Measurements from ENCODE around the gene FGF14. TPM values are rescaled to one million over a fixed set of nuclear protein-coding genes. Genes with fewer than 3 reads are reported as not detected.

The FGF14 gene
- total RNA-seq, 1 donor from 2014 or later: not detected

DNA sequence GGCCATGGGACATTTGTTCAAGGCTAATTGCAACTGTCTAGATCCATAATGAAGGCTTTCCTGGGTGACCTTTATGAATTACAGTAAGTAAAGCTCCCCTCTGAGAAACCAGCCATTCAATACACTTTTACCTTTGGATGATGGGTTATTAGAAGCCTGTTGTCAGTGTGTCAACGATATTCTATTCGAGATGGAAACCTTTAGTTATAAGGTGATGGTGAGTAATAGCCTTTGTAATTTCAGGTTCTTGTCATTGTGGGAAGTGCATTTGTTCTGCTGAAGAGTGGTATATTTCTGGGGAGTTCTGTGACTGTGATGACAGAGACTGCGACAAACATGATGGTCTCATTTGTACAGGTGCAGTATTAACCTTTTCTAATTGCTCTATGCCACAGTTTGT, 687.7 kb downstream of the FGF14 start:
- Histone ChIP-seq H3K27me3 (ENCODE audit: control insufficient read depth, insufficient read depth, low read length) (no peaks in the 10 kb centered on the region), H3K36me3 (ENCODE audit: control insufficient read depth, insufficient read depth, low read length) (no peaks in the 10 kb centered on the region), H3K4me3 (ENCODE audit: low read depth, low read length) (no peak overlapping the region)
- no peak for DNase-seq (ENCODE audit: low read depth)
- TF ChIP-seq, protein P1, sequence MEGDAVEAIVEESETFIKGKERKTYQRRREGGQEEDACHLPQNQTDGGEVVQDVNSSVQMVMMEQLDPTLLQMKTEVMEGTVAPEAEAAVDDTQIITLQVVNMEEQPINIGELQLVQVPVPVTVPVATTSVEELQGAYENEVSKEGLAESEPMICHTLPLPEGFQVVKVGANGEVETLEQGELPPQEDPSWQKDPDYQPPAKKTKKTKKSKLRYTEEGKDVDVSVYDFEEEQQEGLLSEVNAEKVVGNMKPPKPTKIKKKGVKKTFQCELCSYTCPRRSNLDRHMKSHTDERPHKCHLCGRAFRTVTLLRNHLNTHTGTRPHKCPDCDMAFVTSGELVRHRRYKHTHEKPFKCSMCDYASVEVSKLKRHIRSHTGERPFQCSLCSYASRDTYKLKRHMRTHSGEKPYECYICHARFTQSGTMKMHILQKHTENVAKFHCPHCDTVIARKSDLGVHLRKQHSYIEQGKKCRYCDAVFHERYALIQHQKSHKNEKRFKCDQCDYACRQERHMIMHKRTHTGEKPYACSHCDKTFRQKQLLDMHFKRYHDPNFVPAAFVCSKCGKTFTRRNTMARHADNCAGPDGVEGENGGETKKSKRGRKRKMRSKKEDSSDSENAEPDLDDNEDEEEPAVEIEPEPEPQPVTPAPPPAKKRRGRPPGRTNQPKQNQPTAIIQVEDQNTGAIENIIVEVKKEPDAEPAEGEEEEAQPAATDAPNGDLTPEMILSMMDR (IDR thresholded peaks at IDR 0.05; ENCODE audit: insufficient read depth, low read length, poor library complexity, severe bottlenecking): no peak

DNA sequence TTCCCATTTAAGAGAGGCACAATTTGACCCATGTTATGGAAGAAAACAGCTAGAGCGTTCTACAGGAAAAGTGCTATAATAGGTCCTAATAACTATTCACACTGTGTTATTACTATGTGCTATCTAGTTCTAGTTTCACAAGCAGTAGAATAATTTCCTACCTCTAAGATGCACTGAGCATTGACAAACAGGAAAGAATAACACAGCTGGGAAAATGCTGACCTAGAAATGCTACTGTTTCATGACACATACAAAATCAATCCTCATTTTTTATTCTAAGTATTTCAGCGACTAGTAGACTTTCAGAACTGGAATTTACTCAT, 689.9 kb downstream of the FGF14 start:
- TF ChIP-seq, protein P1 (IDR thresholded peaks at IDR 0.05; ENCODE audit: insufficient read depth, low read length, poor library complexity, severe bottlenecking): no peak
- DNase-seq (ENCODE audit: low read depth): no peak
- no peaks in the 10 kb centered on the region for H3K27me3 ChIP-seq (ENCODE audit: control insufficient read depth, insufficient read depth, low read length)
- no peaks in the 10 kb centered on the region for H3K36me3 ChIP-seq (ENCODE audit: control insufficient read depth, insufficient read depth, low read length)
- H3K4me3 ChIP-seq (ENCODE audit: low read depth, low read length): no peak overlapping the region

DNA sequence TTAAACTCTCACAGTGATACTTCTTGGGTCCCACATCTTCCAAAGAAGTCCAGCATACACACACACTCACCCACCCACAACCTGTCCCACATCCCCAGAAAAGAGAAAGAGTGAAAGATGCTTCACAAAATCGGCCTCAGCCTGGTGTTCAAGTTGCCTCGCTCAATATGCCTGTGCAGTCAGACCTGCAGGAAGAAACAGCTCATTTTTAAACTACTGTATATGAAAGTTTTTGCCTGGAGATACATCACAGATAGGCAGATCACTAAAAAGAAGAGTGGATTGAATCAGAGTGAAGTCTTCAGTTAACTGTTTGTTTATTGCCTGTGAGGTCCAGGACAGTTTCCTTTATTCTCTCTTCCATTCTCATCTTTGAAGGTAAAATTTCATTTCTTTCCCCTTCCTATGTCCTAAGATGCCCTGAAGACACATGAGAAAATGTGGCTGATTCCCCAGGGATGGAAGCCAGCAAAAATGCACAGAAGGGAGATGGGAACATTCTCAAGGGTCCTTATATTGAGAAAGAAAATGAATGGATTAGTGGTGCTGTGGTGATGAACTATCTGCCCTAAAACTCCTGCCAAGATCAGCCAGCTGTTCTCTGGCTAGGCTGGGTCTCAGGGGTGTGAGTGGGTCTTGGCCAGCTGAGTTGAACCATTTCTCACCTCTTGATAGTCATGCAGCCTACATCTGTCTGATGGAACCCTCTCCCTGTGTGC, 690.4 kb downstream of the FGF14 start:
- no peaks in the 10 kb centered on the region for H3K27me3 ChIP-seq (ENCODE audit: control insufficient read depth, insufficient read depth, low read length)
- TF ChIP-seq, protein P1 (IDR thresholded peaks at IDR 0.05; ENCODE audit: insufficient read depth, low read length, poor library complexity, severe bottlenecking): no peak
- no peaks in the 10 kb centered on the region for H3K36me3 ChIP-seq (ENCODE audit: control insufficient read depth, insufficient read depth, low read length)
- no peak overlapping the region for H3K4me3 ChIP-seq (ENCODE audit: low read depth, low read length)
- no peak for DNase-seq (ENCODE audit: low read depth)

DNA sequence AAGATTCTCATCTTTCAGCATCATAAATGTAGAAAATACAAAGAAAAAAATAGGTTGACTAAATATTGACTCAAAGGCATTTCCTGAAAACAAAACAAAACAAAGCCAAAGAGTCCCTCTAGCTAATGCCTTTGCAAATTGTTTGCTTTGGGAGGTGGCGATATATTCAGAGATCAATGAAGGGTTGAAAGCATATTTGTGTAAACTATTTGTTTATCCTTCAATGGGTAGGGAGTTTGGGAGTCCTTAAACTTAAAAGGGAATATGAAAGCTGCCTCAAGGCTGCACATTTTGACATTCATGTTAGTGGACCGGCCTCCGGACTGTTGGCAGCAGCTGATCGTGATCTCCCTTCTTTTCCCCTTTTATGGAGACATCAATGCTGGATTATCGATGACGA, 691.9 kb downstream of the FGF14 start:
- Histone ChIP-seq H3K36me3 (ENCODE audit: control insufficient read depth, insufficient read depth, low read length) (no peaks in the 10 kb centered on the region), H3K4me3 (ENCODE audit: low read depth, low read length) (no peak overlapping the region)
- TF ChIP-seq, protein P1 (IDR thresholded peaks at IDR 0.05; ENCODE audit: insufficient read depth, low read length, poor library complexity, severe bottlenecking): no peak

DNA sequence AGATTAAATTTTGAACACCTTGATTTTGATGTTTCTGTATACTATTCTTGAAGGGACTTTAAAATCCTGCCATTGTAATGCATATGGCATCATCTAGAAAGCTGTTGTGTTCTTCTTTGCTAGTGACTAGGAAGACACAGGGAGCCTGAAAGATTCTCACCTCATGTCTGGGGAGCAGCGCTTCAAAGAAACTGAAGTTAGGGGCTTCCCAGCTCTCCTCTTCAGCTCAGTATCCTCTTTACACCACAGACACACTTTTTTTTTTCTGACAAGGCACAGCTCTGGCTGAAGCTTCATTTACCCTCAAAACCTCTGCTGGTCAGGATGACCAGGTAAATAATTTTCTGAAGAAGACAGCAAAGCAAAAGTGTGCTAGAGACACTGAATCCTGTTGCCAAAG, 693.7 kb downstream of the FGF14 start:
- H3K27me3 ChIP-seq (ENCODE audit: control insufficient read depth, insufficient read depth, low read length): no peaks in the 10 kb centered on the region
- no peak overlapping the region for H3K4me3 ChIP-seq (ENCODE audit: low read depth, low read length)
- no peaks in the 10 kb centered on the region for H3K36me3 ChIP-seq (ENCODE audit: control insufficient read depth, insufficient read depth, low read length)
- TF ChIP-seq, protein P1 (IDR thresholded peaks at IDR 0.05; ENCODE audit: insufficient read depth, low read length, poor library complexity, severe bottlenecking): no peak
- no peak for DNase-seq (ENCODE audit: low read depth)

More for the DNA sequence above, 691.9 kb downstream of the FGF14 start:
- H3K27me3 ChIP-seq (ENCODE audit: control insufficient read depth, insufficient read depth, low read length): no peaks in the 10 kb centered on the region
- DNase-seq (ENCODE audit: low read depth): no peak

DNA sequence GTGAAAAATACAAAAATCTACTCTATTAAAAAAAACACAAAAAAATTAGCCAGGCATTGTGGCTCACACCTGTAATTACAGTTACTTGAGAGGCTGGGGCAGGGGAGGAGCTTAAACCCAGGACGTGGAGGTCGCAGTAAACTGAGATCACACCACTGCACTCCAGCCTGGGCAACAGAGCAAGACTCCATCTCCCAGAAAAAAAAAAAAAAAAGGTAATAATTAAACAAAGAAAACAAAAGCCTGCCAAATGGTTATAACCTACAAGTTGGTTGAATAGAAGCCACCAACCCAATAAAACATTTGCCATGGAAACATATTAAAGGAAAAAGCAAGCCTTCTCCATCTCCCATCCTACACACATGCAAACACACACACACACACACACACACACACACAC, 694.2 kb downstream of the FGF14 start:
- DNase-seq (ENCODE audit: low read depth): no peak
- Histone ChIP-seq H3K36me3 (ENCODE audit: control insufficient read depth, insufficient read depth, low read length) (no peaks in the 10 kb centered on the region), H3K27me3 (ENCODE audit: control insufficient read depth, insufficient read depth, low read length) (no peaks in the 10 kb centered on the region), H3K4me3 (ENCODE audit: low read depth, low read length) (no peak overlapping the region)
- TF ChIP-seq, protein P1 (IDR thresholded peaks at IDR 0.05; ENCODE audit: insufficient read depth, low read length, poor library complexity, severe bottlenecking): no peak
